ENCODE measurements around the gene LRRC61.
A peak's percentile ranks its signal among the peaks of the same experiment; 100 is the strongest.

LRRC61 gene

GRCh38 chr7:150372271-150373048, 49.3 kb downstream of the LRRC61 start:
- no peak for DNase-seq

- no peak for DNase-seq
Measured at GRCh38 chr7:150373049-150373801, 50.1 kb downstream of the LRRC61 start.

GRCh38 chr7:150374026-150374425, 50.9 kb downstream of the LRRC61 start:
- DNase-seq = no peak

- no peak for DNase-seq
Measured at GRCh38 chr7:150374472-150374871, 51.3 kb downstream of the LRRC61 start.

DNA sequence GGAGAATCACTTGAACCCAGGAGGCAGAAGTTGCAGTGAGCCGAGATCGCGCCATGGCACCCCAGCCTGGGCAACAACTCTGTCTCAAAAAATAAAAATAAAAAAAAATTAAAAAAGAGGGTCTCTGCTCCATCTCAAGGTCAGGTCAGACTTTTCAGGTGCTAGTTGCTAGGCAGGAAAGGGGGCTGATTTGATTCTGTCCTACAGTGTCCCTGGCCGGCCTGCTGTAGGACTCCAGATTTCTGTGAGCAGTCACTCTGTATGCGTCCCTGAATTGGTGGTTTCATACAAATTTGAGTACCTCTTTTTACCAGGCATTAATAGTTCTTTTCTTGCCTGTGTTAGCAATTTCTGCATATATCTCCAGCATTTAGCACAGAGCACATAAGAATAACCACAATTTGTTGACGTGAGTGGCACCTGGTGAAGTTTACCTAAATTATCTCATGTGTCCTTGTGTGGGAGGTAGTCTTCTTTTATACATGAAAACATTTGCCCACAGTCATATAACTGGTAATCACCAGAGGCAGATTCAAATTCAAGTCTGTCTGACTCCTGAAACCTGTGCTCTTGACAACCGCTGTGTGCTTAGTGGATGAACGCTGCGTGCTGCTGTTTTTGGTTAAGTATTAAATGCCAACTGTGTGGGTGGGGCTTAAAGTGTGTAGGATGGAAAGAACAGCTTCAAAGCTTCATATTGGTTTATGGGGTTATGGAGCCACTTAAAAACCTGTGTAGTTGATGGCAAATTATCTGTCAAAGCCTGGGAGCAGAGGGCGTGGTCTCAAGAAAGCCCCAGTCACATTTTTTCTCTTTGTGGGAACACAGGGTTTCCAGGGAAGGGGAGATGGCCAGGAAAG, 52.7 kb downstream of the LRRC61 start:
- peak; percentile 64 for DNase-seq

DNA sequence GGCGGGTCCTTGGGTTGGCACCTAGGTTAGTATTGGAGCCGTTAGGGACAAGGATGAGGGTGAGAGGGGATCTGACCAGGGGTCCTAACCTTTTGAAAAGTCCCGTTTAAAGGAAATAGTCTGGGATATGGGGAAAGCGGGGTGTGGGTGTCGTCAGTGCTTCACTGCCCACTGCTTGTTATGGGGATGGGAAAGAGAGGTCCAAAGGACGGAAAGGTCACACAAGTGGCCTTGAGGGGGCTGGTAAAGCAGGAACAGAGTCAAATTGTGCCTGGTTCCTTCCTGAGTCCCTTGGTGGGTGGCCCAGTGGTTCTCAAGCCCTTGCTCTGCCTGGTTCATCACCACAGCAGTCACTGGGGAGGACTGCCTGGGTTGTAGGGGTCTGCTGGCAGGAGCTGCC, 53.4 kb downstream of the LRRC61 start:
- DNase-seq = no peak

DNA sequence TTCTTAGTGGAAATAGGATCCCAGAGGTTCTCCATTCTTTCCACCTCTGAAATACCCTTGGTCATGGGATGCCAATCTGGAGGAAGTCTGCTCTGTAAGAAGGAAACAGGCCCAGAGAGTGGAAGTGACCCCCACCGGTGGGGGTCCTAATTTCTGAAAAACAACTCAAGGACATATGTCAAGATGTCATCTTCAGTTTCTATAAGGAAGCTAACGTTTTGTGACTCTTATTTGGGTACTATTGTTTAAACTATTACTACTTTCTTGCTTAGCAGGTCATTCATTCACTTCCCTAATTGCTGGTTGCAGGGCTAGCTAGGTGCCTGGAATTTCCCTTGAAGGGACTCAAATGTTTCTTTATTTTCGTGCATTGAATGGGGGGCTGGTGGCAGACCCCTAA, 54.0 kb downstream of the LRRC61 start:
- no peak for DNase-seq

DNA sequence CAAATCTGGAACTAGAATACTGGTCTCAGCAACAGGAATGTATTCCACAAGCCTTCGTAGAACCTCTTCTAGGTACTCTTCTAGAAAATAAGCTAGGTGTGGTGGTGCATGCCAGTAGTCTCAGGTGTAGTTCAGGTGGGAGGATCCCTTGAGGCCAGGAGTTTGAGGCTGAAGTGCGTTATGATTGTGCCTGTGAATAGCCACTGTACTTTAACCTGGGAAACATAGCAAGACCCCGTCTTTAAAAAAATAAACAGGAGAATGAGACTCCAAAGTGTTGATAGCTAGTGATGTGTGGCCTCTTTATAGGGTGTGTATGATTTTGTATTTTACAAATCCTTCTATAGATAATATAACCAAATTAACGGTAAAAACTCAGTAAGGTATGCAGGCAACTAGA, 54.5 kb downstream of the LRRC61 start:
- no peak for DNase-seq

- peak; percentile 36 for DNase-seq
Measured at GRCh38 chr7:150378115-150378852, 55.1 kb downstream of the LRRC61 start.

DNA sequence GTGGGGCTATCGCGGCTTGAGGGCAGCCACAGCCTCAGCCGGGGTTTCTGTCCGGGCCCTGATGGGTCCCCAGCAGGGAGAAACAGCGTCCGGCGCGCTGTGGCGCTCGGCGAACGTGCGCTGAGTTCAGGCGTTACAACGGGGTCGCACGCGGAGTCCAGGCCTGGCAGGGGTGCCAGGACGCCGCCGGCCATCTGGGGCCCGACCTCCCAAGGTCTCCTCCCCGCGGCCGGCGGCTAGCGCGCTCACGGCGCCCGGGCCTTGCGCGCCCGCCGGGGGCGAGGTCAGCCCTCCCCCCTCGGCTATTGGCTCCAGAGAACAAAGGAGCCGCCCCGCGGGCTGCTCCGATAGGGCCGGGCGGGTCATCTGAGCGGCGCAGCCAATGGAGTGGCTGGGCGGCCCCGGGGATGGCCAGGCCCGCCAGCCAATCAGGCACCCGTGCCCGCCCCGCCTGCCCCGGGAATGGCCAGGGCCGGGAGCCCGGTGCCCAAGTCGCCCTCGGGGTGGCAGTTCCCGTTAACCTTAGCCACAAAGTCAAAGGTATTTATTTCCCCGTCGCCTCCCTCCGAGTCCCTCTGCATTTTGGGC, 55.8 kb downstream of the LRRC61 start, which contains the start of gene ZNF775:
ZNF775 (plus strand) TSS at position 478 of the 588 bp plus-strand sequence. CDS start 9,141 bp downstream, outside the sequence.
- DNase-seq = peak; percentile 93

GRCh38 chr7:150379441-150380379, 56.6 kb downstream of the LRRC61 start:
- DNase-seq = peak; percentile 19

DNA sequence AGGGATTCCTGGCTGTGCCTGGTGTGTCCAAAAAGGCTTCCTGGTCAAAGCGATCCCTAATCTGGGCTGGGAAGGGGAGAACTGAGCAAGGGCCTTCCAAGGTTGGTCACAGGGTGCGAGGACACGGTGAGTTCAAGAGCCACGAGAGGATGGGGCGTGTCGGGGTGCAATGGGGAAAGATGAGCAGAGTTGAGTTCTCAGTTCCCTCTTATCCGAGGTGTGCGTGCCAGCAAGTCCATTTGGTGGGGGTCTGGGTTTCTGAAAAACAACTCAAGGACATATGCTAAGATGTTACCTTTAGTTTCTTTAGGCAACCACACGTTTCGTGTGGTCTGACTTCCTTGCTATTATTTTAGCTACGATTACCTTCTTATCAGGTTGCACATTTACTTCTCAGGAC, 57.3 kb downstream of the LRRC61 start:
- no peak for DNase-seq

DNA sequence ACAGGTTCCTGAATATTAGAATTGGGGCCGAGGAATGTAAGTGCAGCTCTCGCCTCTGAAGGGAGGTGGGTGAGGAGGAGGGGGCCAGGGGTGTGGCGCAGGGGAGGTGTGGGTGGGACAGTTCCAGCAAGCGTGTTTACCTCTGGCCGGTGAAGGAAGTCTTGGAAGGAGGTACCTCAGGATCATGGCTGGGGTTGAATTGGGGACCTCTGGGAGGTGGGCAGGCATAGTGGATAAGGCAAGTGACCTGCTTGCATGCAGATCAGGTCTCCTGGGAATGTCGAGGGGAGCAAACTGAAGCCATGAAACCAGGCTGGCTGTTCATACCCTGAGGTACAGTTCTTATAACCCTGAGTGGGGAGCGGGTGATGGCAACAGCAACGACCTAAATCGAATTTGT, 57.9 kb downstream of the LRRC61 start:
- DNase-seq = no peak

GRCh38 chr7:150381785-150382122, 58.6 kb downstream of the LRRC61 start:
- no peak for DNase-seq

GRCh38 chr7:150382123-150382843, 59.1 kb downstream of the LRRC61 start:
- no peak for DNase-seq

GRCh38 chr7:150382844-150383225, 59.7 kb downstream of the LRRC61 start:
- DNase-seq = no peak

DNA sequence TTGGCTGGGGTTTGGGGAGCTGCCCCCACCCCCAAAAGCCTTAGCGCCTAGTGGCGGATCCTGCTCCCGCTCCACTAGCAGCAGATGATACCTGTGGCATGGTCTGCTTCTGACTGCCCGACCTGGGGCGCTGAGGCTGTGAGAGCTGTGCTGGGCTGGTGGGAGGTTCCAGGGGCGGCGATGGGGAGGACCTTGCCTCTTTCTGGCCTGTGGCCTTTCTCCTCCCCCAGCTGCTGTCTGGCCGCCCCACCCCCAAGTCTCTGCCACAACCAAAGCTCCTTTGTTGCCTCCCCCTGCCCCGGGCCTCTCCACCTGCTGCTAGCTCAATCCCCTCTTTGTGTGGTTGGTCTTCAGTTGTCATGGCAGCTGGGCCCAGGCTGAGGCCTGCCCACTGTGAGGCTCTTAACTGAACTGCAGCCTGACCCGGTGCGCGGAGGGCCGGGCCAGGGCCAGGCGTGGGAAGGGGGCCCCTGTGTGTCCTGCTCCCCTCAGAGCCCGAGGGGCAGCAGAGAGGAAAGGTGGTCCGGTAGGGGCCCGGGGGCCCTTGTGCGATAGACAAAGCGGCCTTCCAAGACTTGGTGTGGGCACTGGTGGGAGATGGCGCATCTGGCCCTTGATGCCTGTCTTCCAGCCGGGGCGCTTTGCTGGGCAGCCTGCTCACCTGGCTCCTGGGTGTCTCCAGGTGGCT, 60.7 kb downstream of the LRRC61 start:
- DNase-seq = no peak

GRCh38 chr7:150384406-150385301, 61.5 kb downstream of the LRRC61 start:
- no peak for DNase-seq

DNA sequence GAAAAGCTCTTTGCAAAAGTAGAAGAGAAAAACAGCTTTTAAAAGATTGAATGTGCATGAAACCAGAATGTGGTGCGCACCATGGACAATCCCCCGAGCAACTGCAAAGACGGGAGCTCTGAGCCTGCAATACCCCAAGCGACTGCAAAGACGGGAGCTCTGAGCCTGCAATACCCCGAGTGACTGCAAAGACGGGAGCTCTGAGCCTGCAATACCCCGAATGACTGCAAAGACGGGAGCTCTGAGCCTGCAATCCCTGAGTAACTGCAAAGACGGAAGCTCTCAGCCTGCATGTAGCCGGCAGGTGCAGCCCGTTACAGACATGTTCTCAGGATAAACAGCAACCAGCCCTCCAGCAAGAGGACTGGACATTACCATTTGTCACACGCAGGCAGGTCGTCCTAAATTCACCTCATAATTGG, 62.2 kb downstream of the LRRC61 start:
- no peak for DNase-seq
